HUES6 (cell line): Measurements from ENCODE around the gene SPEF1.

Experiments used
- H3K27ac ChIP-seq: 2 replicates; pipeline ENCODE4 v1.7.0; 2013; ENCODE audit warnings: low read depth, mild to moderate bottlenecking, low read length, inconsistent platforms
- H3K27me3 ChIP-seq: 2 replicates; pipeline ENCODE4 v1.6.1; 2013; ENCODE audit warnings: low read length; ENCODE audit not compliant: control insufficient read depth, insufficient read depth
- H3K36me3 ChIP-seq: 2 replicates; pipeline ENCODE4 v1.6.1; 2013; ENCODE audit warnings: low read length; ENCODE audit not compliant: control insufficient read depth, insufficient read depth
- H3K4me1 ChIP-seq: 2 replicates; pipeline ENCODE4 v1.6.1; 2013; ENCODE audit warnings: low read length; ENCODE audit not compliant: control insufficient read depth, insufficient read depth
- H3K4me3 ChIP-seq: 2 replicates; pipeline ENCODE4 v1.5.1; 2013; ENCODE audit warnings: low read depth, low read length
- H3K9ac ChIP-seq: one replicate; pipeline ENCODE4 v1.6.1; 2013; ENCODE audit warnings: mild to moderate bottlenecking, low read length
- H3K9me3 ChIP-seq: 2 replicates; pipeline ENCODE4 v1.6.1; 2013; ENCODE audit warnings: low read depth, low read length; ENCODE audit not compliant: control insufficient read depth, insufficient read depth

The SPEF1 gene

GRCh38 chr20:3771552-3772058 lies 9.6 kb downstream of the SPEF1 start:
- no peak overlapping the region for H3K9ac ChIP-seq
- H3K9me3 ChIP-seq, result no peaks in the 10 kb centered on the region
- H3K36me3 ChIP-seq, result no peaks in the 10 kb centered on the region
- H3K4me1 ChIP-seq, result peaks cover 6% of the 10 kb centered on the region
- H3K27me3 ChIP-seq, result peaks cover 17% of the 10 kb centered on the region
- no peak overlapping the region for H3K27ac ChIP-seq
- H3K4me3 ChIP-seq, result no peak overlapping the region

GRCh38 chr20:3768342-3769130 lies 12.7 kb downstream of the SPEF1 start:
- Histone ChIP-seq H3K4me1 (peaks cover 13% of the 10 kb centered on the region), H3K27me3 (no peaks in the 10 kb centered on the region), H3K36me3 (no peaks in the 10 kb centered on the region), H3K27ac (no peak overlapping the region), H3K4me3 (peak overlapping the region; percentile 96), H3K9ac (peak overlapping the region; percentile 79), H3K9me3 (no peaks in the 10 kb centered on the region)

GRCh38 chr20:3767427-3768341 lies 13.6 kb downstream of the SPEF1 start, which contains the start of gene ADISSP:
Gene ADISSP, minus strand, starts transcription at chr20:3767753. Its CDS starts 7,653 bp downstream, at chr20:3760100.
- H3K4me1 ChIP-seq, result peaks cover 13% of the 10 kb centered on the region
- H3K4me3 ChIP-seq, result peak within 1 kb of the TSS; percentile 96
- no peak within 1 kb of the TSS for H3K27ac ChIP-seq
- no peaks in the 10 kb centered on the region for H3K36me3 ChIP-seq
- H3K9me3 ChIP-seq, result no peaks in the 10 kb centered on the region
- no peaks in the 10 kb centered on the region for H3K27me3 ChIP-seq
- H3K9ac ChIP-seq, result peak within 1 kb of the TSS; percentile 79

GRCh38 chr20:3767110-3767426 lies 14.2 kb downstream of the SPEF1 start:
- Histone ChIP-seq H3K4me1 (peaks cover 13% of the 10 kb centered on the region), H3K27me3 (no peaks in the 10 kb centered on the region), H3K27ac (no peak overlapping the region), H3K9me3 (no peaks in the 10 kb centered on the region), H3K9ac (peak overlapping the region; percentile 61), H3K36me3 (no peaks in the 10 kb centered on the region), H3K4me3 (peak overlapping the region; percentile 96)

- peak overlapping the region; percentile 96 for H3K4me3 ChIP-seq
- H3K36me3 ChIP-seq, result peaks cover 4% of the 10 kb centered on the region; the same call in 1 of the 2 replicates
- peak overlapping the region; percentile 61 for H3K9ac ChIP-seq
- H3K9me3 ChIP-seq, result no peaks in the 10 kb centered on the region
- H3K27me3 ChIP-seq, result no peaks in the 10 kb centered on the region
- H3K4me1 ChIP-seq, result peaks cover 13% of the 10 kb centered on the region
- H3K27ac ChIP-seq, result no peak overlapping the region
Measured at GRCh38 chr20:3766422-3767109, 14.7 kb downstream of the SPEF1 start.

- no peak overlapping the region for H3K9ac ChIP-seq
- no peak overlapping the region for H3K4me3 ChIP-seq
- H3K36me3 ChIP-seq, result peaks cover 5% of the 10 kb centered on the region; the same call in 1 of the 2 replicates
- no peak overlapping the region for H3K27ac ChIP-seq
- peaks cover 17% of the 10 kb centered on the region for H3K4me1 ChIP-seq
- H3K9me3 ChIP-seq, result no peaks in the 10 kb centered on the region
- H3K27me3 ChIP-seq, result no peaks in the 10 kb centered on the region
Measured at GRCh38 chr20:3765171-3765882, 15.9 kb downstream of the SPEF1 start.

- Histone ChIP-seq H3K27ac (no peak overlapping the region), H3K9me3 (no peaks in the 10 kb centered on the region), H3K4me1 (peaks cover 17% of the 10 kb centered on the region), H3K27me3 (no peaks in the 10 kb centered on the region), H3K4me3 (no peak overlapping the region), H3K9ac (no peak overlapping the region), H3K36me3 (peaks cover 9% of the 10 kb centered on the region)
Measured at GRCh38 chr20:3764659-3765058, 16.6 kb downstream of the SPEF1 start.

GRCh38 chr20:3763671-3764601 lies 17.3 kb downstream of the SPEF1 start:
- Histone ChIP-seq H3K9ac (no peak overlapping the region), H3K27me3 (no peaks in the 10 kb centered on the region), H3K4me1 (peaks cover 14% of the 10 kb centered on the region), H3K36me3 (peaks cover 9% of the 10 kb centered on the region), H3K9me3 (no peaks in the 10 kb centered on the region), H3K4me3 (no peak overlapping the region), H3K27ac (no peak overlapping the region)

GRCh38 chr20:3760655-3761348 lies 20.4 kb downstream of the SPEF1 start:
- Histone ChIP-seq H3K4me1 (0 out of 2 replicates have a peak, but pooled peaks cover 4% of the 10 kb centered on the region), H3K27me3 (no peaks in the 10 kb centered on the region), H3K36me3 (peaks cover 33% of the 10 kb centered on the region), H3K4me3 (no peak overlapping the region), H3K27ac (no peak overlapping the region), H3K9ac (no peak overlapping the region), H3K9me3 (no peaks in the 10 kb centered on the region)
